MM.1S (cell line): ENCODE measurements around the gene TCF7.

Experiments
- CTCF ChIP-seq: fragments of 300-600 bp; sonication (generic); IDR thresholded peaks from 2 replicates; pipeline ENCODE4 v1.5.1; 2016; ENCODE audit warnings: antibody characterized with exemption, low read length, mixed read lengths
- EZH2 ChIP-seq: fragments of 300-600 bp; sonication (generic); optimal IDR thresholded peaks from 2 replicates; pipeline ENCODE3; 2017; ENCODE audit warnings: low read depth, mild to moderate bottlenecking, antibody characterized with exemption, low read length, mixed read lengths

GRCh38 chr5:134148316-134148715, 33.8 kb downstream of the TCF7 start:
- TF ChIP-seq CTCF = no peak
- TF ChIP-seq EZH2 = no peak
